BE2C (cell line): ENCODE data around the gene ADGRL3.

Experiments
- DNase-seq: peaks from one replicate; pipeline ENCODE4 v3.0.0-alpha.2; 2020
- H3K27me3 ChIP-seq: fragments of 250-450 bp; sonication (Bioruptor Pico); 2 replicates; pipeline ENCODE4 v1.5.1; 2020; ENCODE audit warnings: mild to moderate bottlenecking
- H3K36me3 ChIP-seq: fragments of 250-450 bp; sonication (Bioruptor Pico); 2 replicates; pipeline ENCODE4 v1.5.1; 2020; ENCODE audit warnings: mild to moderate bottlenecking
- H3K4me1 ChIP-seq: fragments of 250-450 bp; sonication (Bioruptor Pico); 2 replicates; pipeline ENCODE4 v1.5.1; 2020
- H3K4me3 ChIP-seq: 2 replicates; pipeline ENCODE4 v1.5.1; 2011; ENCODE audit warnings: low read depth, low read length
- H3K9me3 ChIP-seq: fragments of 250-450 bp; sonication (Bioruptor Pico); 2 replicates; pipeline ENCODE4 v1.5.1; 2020
- TF ChIP-seq, protein P1 (sequence below): IDR thresholded peaks from 2 replicates; pipeline ENCODE4 v1.5.1; 2012; ENCODE audit warnings: mild to moderate bottlenecking, low read depth, low read length

ADGRL3 gene

DNA sequence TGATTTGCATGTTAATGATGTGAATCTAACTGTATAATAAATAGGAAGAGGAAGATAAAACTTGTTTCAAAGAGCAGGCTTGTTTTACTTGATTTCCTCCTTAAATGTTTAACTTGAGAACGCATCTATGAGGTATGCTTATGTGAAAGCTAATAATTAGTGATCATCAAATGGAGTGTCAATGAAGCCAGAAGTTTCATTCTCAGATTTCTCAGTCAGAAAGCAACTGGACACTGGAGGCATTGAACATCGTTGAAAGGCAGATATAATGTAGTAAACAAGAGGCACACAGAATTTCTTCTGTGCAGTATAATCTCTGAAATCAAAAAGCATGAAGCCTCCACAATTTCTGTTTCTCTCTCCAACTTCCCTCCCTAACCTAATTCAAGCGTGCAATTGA is 672.9 kb downstream of the ADGRL3 start:
- TF ChIP-seq, protein P1, sequence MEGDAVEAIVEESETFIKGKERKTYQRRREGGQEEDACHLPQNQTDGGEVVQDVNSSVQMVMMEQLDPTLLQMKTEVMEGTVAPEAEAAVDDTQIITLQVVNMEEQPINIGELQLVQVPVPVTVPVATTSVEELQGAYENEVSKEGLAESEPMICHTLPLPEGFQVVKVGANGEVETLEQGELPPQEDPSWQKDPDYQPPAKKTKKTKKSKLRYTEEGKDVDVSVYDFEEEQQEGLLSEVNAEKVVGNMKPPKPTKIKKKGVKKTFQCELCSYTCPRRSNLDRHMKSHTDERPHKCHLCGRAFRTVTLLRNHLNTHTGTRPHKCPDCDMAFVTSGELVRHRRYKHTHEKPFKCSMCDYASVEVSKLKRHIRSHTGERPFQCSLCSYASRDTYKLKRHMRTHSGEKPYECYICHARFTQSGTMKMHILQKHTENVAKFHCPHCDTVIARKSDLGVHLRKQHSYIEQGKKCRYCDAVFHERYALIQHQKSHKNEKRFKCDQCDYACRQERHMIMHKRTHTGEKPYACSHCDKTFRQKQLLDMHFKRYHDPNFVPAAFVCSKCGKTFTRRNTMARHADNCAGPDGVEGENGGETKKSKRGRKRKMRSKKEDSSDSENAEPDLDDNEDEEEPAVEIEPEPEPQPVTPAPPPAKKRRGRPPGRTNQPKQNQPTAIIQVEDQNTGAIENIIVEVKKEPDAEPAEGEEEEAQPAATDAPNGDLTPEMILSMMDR: no peak
- DNase-seq: no peak
- H3K4me1 ChIP-seq: no peaks in the 10 kb centered on the region
- H3K27me3 ChIP-seq: no peaks in the 10 kb centered on the region
- H3K9me3 ChIP-seq: no peaks in the 10 kb centered on the region
- H3K36me3 ChIP-seq: no peaks in the 10 kb centered on the region
- no peak overlapping the region for H3K4me3 ChIP-seq

DNA sequence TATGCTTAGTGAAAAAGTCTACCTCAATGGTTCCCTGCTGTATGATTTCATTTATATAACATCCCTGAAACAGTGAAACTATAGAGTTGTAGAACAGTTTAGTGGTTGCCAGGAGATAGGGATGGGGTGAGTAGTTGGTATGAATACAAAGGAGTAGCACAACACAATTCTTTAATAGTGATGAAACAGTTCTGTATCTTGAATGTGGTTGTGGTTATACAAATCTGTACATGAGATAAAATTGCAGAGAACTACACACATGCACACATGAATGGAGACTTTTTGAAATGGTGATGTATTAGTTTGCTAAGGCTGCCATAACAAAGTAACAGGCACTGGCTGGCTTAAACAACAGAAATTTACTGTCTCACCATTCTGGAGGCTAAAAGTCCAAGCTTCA is 677.1 kb downstream of the ADGRL3 start:
- H3K4me1 ChIP-seq: no peaks in the 10 kb centered on the region
- TF ChIP-seq, protein P1: no peak
- no peak for DNase-seq
- H3K27me3 ChIP-seq: no peaks in the 10 kb centered on the region
- no peaks in the 10 kb centered on the region for H3K9me3 ChIP-seq
- H3K36me3 ChIP-seq: no peaks in the 10 kb centered on the region
- no peak overlapping the region for H3K4me3 ChIP-seq

DNA sequence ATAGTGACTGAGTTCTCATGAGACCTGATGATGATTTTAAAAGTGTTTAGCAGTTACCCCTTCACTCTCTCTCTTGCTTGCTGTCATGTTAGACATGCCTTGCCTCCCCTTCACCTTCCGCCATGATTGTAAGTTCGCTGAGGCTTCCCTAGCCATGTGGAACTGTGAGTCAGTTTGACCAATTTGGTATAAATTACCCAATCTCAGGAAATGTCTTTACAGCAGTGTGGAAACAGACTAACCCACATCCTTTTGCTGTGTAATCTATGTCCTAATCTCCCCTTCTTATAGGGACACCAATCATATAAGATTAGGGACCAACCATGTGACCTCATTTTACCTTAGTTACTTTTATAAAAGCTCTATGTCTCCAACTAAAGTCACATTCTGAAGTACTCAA is 677.8 kb downstream of the ADGRL3 start:
- Histone ChIP-seq H3K27me3 (no peaks in the 10 kb centered on the region), H3K4me1 (no peaks in the 10 kb centered on the region), H3K9me3 (no peaks in the 10 kb centered on the region), H3K4me3 (no peak overlapping the region), H3K36me3 (no peaks in the 10 kb centered on the region)
- no peak for DNase-seq
- TF ChIP-seq, protein P1: no peak

DNA sequence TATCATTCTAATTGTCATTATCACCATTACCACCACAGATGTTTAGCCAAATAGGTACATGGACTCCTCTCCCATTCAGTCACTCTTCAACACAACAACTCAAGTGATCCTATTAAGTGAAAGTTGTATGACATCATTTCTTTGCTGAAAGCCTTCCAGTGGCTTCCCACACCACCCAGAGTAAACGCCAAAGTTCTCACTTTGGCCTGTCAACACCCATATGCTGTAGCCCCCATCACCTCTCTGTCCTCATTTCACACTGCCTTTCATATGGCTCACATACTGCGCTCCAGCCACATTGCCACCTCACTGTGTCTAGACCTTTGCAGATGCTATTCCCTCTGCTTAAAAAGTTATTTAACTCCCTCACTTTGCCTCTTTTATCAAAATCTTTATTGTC is 682.3 kb downstream of the ADGRL3 start:
- no peak for DNase-seq
- TF ChIP-seq, protein P1: no peak
- no peaks in the 10 kb centered on the region for H3K4me1 ChIP-seq
- H3K9me3 ChIP-seq: no peaks in the 10 kb centered on the region
- no peak overlapping the region for H3K4me3 ChIP-seq
- H3K27me3 ChIP-seq: no peaks in the 10 kb centered on the region
- H3K36me3 ChIP-seq: no peaks in the 10 kb centered on the region

DNA sequence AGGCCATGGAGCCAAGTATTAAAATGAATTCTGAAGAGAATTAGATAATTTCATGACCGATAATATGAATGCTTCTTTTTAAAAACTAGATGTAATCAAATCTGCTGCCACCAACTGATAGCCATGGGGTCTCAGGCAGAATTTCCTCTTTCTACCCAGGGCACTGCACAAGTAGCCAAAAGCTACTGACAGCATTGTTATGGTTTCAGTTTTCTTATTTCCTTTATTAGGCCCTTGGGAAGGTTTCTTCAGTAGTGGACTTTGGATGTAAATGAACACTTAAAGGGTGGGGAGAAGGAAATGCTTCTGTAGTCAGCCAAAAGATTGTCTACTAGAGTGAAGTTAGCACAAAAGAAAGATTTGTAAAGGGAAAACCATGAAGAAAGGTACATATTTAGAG is 686.0 kb downstream of the ADGRL3 start:
- Histone ChIP-seq H3K27me3 (no peaks in the 10 kb centered on the region), H3K4me1 (no peaks in the 10 kb centered on the region), H3K36me3 (no peaks in the 10 kb centered on the region), H3K4me3 (no peak overlapping the region), H3K9me3 (no peaks in the 10 kb centered on the region)
- no peak for DNase-seq
- TF ChIP-seq, protein P1: no peak

DNA sequence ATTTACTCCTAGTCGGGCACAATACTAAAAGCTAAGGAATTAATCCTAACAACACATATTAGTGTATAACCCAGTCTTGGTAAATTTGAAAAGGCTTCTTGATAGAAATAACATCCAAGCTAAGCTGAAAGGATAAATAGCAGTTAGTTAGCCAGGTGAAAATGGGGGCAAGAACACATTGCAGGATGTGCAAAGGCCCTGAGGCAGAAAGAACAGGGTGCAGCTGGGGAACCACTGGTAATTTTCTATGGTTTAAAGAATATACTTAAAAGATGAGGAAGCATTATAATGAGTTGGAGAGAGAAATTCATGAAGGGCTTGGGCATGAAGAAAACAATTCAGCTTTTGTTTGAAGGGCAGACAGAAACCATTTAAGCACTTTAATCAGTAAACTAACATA is 689.0 kb downstream of the ADGRL3 start:
- TF ChIP-seq, protein P1: no peak
- Histone ChIP-seq H3K27me3 (no peaks in the 10 kb centered on the region), H3K4me1 (no peaks in the 10 kb centered on the region), H3K4me3 (no peak overlapping the region), H3K36me3 (no peaks in the 10 kb centered on the region), H3K9me3 (no peaks in the 10 kb centered on the region)
- no peak for DNase-seq
